ENCODE results near the gene SNW1.
"Not testable (repeated sequence)": the region's sequence is repeated elsewhere in the genome, so short reads cannot be mapped to it uniquely, and the experiment has no call there.

SNW1 gene

GRCh38 chr14:77760381-77761204 is at the start of gene SNW1:
Gene SNW1 (minus strand): TSS chr14:77761156. CDS start chr14:77761127, 29 bp downstream.
- peak; percentile 75 to 80 for DNase-seq (ENCODE audit: low read depth in 2 of 2)

GRCh38 chr14:77809011-77809410 is 48.1 kb upstream of the SNW1 start:
- no peak for DNase-seq (ENCODE audit: low read depth in 2 of 2)

GRCh38 chr14:77808250-77808649 is 47.3 kb upstream of the SNW1 start:
- DNase-seq (ENCODE audit: low read depth in 2 of 2): no peak

- no peak for DNase-seq (ENCODE audit: low read depth in 2 of 2)
Measured at GRCh38 chr14:77805706-77806105, 44.8 kb upstream of the SNW1 start.

GRCh38 chr14:77804592-77804991 is 43.6 kb upstream of the SNW1 start:
- no peak for DNase-seq (ENCODE audit: low read depth in 2 of 2)

DNA sequence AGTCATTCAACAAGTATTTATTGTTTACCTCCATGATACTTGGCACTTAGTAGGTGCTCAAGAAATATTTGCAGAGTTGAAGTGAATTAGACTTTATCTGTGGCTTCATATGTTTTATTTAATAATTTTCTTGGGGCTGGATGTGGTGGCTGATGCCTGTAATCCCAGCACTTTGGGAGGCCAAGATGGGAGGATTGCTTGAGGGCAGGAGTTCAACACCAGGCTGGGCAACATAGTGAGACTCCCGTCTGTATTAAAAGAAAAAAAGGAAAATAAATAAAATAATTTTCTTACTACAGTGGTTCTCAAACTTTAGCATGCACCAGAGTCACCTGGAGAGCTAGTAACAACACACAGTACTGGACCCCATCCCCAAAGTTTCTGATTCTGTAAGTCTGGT is 39.9 kb upstream of the SNW1 start:
- DNase-seq (ENCODE audit: low read depth in 2 of 2): no peak

DNA sequence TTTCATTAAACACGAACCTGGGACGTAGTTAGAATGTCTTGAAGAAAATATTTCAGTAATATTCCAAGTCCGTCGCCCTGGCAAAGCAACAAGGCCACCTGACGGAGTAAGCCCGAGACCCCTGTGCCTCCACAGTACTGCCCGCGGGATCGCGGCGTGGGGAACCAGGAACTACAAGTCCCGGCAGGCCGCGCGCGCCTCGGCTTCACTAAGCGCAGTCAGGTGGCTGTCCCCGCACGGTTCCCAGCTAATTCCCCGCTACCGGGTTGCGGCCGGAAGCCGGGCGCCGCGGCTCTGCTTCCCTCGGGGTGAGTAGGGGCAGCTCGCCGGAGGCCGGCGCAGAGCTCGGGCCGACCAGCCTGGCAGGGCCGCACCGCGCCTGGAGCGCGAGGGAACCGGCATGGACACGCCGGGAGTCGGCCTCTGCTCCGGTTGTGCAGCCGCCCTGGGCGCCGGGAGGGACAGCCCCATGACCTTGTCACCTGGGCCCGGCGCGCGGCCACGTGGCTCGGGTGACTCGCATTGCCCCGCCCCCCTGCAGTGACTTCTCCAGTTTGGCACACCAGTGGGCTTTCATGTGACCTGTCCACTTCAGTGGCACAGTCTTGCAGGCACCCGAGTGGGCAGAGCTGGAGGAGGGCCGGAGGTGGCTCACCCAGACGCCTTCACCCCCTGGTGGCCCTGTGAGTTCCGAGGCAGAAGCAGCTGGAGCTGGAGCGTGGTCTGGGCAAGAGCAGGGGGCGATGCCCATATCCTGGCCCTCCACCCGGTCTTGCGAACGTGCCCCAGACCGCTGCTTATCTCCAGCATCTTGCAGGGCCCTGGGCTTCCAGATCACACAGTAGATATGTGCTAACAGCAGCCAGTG is 39.1 kb upstream of the SNW1 start, which contains the start of gene ADCK1:
Gene ADCK1, plus strand, starts transcription at position 247 of the 868 bp plus-strand sequence. CDS start 18,870 bp downstream, outside the sequence.
- DNase-seq (ENCODE audit: low read depth in 2 of 2): peak; percentile 61 to 64

GRCh38 chr14:77799456-77799855 is 38.5 kb upstream of the SNW1 start:
- DNase-seq (ENCODE audit: low read depth in 2 of 2): not testable (repeated sequence)

GRCh38 chr14:77794357-77794756 is 33.4 kb upstream of the SNW1 start:
- DNase-seq (ENCODE audit: low read depth in 2 of 2): no peak

DNA sequence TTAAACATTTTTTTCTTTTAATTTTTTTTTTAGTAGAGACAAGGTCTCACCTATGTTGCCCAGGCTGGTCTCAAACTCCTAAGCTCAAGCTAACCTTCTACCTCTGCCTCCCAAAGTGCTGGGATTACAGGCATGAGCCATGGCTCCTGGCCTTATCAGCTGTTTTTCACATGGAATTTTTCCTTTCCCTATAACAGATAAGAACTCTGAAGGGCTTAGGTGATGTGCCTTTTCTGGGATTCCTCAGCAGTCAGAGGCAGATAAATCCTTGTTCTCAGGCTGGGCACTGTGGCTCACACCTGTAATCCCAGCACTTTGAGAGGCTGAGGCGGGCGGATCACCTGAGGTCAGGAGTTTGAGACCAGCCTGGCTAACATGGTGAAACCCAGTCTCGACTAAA is 32.3 kb upstream of the SNW1 start:
- DNase-seq (ENCODE audit: low read depth in 2 of 2): not testable (repeated sequence)

DNA sequence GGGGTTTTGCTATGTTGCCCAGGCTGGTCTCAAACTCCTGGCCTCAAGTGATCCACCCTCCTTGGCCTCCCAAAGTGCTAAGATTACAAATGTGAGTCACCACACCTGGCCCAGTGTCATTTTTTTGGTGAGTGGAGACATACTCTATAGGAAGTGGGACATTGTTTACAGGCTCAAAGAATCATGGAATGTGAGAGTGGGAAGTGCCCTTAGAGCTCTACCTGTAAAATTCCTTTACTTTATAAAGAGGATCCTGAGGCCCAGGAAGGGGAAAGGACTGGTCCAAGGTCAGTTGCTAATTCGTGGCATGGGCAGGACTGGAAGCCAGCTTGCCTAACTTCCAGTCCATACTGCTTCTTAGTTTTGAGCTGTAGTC is 30.3 kb upstream of the SNW1 start:
- no peak for DNase-seq (ENCODE audit: low read depth in 2 of 2)

DNA sequence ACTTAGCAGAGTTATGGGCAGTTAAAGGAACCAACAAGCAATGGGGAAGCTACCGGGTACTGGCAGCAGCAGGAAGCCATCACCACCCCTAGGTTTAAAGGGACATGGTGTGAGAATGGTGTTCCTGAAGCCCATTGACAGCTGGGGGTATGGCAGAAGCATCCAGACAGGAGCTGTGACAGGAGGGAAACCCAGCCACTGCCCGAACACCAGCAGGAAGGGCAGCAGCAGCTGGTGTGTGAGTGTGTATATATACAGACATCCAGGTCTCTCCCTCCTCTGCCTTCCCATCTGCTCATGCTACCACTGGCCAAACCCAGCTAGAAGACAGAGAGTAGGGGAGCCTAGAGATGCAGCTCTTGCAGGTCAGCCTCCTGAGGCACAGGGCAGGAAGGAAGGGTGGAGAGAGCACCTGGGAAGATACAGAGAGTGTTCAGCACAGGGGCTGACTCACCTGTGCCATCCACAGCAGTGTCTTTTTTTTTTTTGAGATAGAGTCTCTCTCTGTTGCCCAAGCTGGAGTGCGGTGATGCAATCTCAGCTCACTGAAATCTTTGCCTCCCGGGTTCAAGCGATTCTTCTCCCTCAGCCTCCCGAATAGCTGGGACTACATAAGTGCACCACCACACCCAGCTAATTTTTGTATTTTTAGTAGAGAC is 29.7 kb upstream of the SNW1 start:
- DNase-seq (ENCODE audit: low read depth in 2 of 2): no peak

- DNase-seq (ENCODE audit: low read depth in 2 of 2): no peak
Measured at GRCh38 chr14:77786148-77786547, 25.2 kb upstream of the SNW1 start.

- DNase-seq (ENCODE audit: low read depth in 2 of 2): no peak
Measured at GRCh38 chr14:77782202-77782601, 21.2 kb upstream of the SNW1 start.

DNA sequence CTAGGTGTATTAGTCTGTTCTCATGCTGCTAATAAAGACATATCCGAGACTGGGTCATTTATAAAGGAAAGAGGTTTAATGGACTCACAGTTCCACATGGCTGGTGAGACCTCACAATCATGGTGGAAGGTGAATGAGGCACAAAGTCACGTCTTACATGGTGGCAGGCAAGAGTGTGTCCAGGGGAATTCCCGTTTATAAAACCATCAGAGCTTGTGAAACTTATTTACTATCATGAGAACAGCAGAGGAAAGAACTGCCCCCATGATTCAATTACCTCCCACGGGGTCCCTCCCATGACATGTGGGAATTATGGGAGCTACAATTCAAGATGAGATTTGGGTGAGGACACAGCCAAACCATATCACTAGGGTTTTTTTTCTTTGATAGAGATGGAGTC is 13.0 kb upstream of the SNW1 start:
- not testable (repeated sequence) for DNase-seq (ENCODE audit: low read depth in 2 of 2)

DNA sequence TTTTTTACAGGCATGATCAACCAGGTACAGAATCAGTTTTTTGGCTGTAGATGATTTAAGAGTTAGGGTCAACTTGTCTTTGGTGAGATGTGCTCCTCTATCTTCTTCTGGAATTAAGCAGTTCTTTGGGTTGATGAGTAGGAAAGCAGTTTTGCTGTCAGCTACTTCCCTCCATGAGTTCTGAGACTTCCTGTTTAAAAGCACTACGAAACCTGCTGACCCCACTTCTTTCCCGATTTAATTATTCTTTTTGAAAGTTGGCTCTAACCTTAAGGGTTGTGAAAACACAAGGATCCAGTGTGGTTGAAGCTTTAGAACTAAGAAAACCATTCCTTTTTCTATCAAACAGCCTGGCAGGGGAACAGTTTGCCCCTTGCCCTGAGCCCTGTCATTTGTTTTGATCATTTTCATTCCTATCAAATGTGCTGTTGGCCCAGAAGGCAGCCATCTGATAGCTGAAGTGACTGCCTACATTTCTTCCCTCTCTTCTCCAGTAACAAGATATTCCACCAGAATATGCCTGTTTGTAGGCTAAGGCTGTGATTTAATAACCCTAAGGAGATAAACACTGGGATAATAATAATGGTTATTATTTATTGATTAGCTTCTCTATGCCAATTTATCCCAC is 7.6 kb upstream of the SNW1 start:
- not testable (repeated sequence) for DNase-seq (ENCODE audit: low read depth in 2 of 2)

- DNase-seq (ENCODE audit: low read depth in 2 of 2): no peak
Measured at GRCh38 chr14:77763978-77764377, 3.0 kb upstream of the SNW1 start.

- DNase-seq (ENCODE audit: low read depth in 2 of 2): no peak
Measured at GRCh38 chr14:77763316-77763715, 2.4 kb upstream of the SNW1 start.

GRCh38 chr14:77761205-77761931 is 412 bp upstream of the SNW1 start:
- DNase-seq (ENCODE audit: low read depth in 2 of 2): no peak

DNA sequence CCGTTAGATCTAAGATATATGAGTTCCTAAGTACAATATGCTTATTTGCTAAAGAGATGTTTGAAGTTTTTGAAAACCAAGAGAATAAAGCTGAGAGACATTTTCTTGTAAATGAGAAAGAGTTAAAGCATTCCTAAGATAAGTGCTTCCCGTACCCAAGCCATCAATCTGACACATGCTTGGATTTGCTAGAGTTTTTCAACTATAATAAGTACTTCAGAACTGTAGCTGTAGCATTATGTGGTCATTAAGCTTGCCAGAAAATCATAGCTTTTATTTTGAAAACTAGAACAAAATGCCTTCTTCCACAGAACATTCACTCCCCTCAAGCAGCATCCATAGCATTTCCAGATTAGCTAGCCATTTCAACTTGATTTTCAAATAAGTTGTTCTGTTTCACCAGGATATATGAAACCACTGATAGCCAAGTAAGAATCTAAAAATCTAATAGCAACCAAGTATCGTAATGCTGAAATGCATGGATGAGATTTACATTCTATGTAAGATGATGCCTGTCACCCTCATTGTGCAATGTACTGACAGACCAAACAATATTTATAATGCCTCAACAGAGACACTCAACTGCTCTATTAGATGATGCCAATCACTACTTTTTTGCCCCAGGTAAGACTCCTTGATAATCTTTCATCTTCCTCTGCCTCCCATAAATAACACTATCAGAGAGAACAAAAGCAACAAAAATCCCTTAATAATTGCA is 8.0 kb downstream of the SNW1 start:
- no peak for DNase-seq (ENCODE audit: low read depth in 2 of 2)

Data from stimulated activated CD8-positive, alpha-beta memory T cell treated with anti-CD3 and anti-CD28 coated beads, Interleukin-7, amount 100 ng/mL, for 1 hour (primary cell).